IMR-90 (cell line): ENCODE data around the gene PIP5K1B. TPM values are rescaled to one million over a fixed set of nuclear protein-coding genes. Genes with fewer than 3 reads are reported as not detected.

ENCODE experiments used
- ATAC-seq: fragments of 200-7000 bp; cut with Tn5 transposase; 2 replicates; pipeline ENCODE4 v1.9.1; 2020; ENCODE audit warnings: low read depth, mild to moderate bottlenecking, moderate library complexity
- BruUV-seq: library from RNA; stranded (reverse); fragments of 400-500 nt; replicated peaks from 2 replicates; lab custom pipeline; 2021; lab: Mats Ljungman, UMichigan
- CTCF ChIA-PET: fragments of 300-600 bp; formaldehyde crosslinking; extraction: SDS; loops from one replicate; lab custom pipeline; 2021; ENCODE audit warnings: antibody characterized with exemption; lab: Yijun Ruan, JAX
- POLR2A ChIA-PET: fragments of 300-600 bp; sonication (Branson Sonifier 250); formaldehyde crosslinking; loops from one replicate; lab custom pipeline; 2022; ENCODE audit warnings: antibody characterized with exemption; ENCODE audit not compliant: unreplicated experiment; lab: Charles Lee
- DNase-seq: peaks from one replicate; pipeline ENCODE4 v3.0.0; 2013
- H2AFZ ChIP-seq: replicated peaks from 2 replicates; pipeline ENCODE3; 2013; ENCODE audit warnings: low read length, mild to moderate bottlenecking; ENCODE audit not compliant: poor library complexity
- H2AK5ac ChIP-seq: 2 replicates; pipeline ENCODE4 v1.6.1; 2013; ENCODE audit warnings: low read depth, low read length, inconsistent platforms
- H2AK9ac ChIP-seq: replicated peaks from 2 replicates; pipeline ENCODE3; 2013; ENCODE audit warnings: mild to moderate bottlenecking, low read depth, low read length, moderate library complexity; ENCODE audit not compliant: poor library complexity
- H2BK120ac ChIP-seq: 2 replicates; pipeline ENCODE4 v1.6.1; 2013; ENCODE audit warnings: low read depth, low read length, inconsistent platforms
- H2BK15ac ChIP-seq: 3 replicates; pipeline ENCODE4 v1.6.1; 2013; ENCODE audit warnings: low read depth, low read length, inconsistent platforms
- H2BK20ac ChIP-seq: 2 replicates; pipeline ENCODE4 v1.6.1; 2013; ENCODE audit warnings: low read depth, mild to moderate bottlenecking, inconsistent platforms, low read length, moderate library complexity
- H2BK5ac ChIP-seq: 2 replicates; pipeline ENCODE4 v1.6.1; 2013; ENCODE audit warnings: mild to moderate bottlenecking, low read depth, low read length, inconsistent platforms; ENCODE audit not compliant: poor library complexity, severe bottlenecking
- H3K14ac ChIP-seq: replicated peaks from 2 replicates; pipeline ENCODE4 v1.6.1; 2013; ENCODE audit warnings: low read depth, low read length, inconsistent platforms
- H3K18ac ChIP-seq: 2 replicates; pipeline ENCODE4 v1.6.1; 2013; ENCODE audit warnings: low read depth, low read length, control low read depth
- H3K23ac ChIP-seq: 2 replicates; pipeline ENCODE4 v1.6.1; 2013; ENCODE audit warnings: low read depth, low read length, inconsistent platforms
- H3K27ac ChIP-seq: 2 replicates; pipeline ENCODE4 v1.5.1; 2013; ENCODE audit warnings: mild to moderate bottlenecking, control low read depth, low read length; ENCODE audit not compliant: insufficient read depth
- H3K27me3 ChIP-seq: 2 replicates; pipeline ENCODE4 v1.6.1; 2013; ENCODE audit warnings: low read length; ENCODE audit not compliant: control insufficient read depth, insufficient read depth
- H3K36me3 ChIP-seq: 2 replicates; pipeline ENCODE4 v1.6.1; 2013; ENCODE audit warnings: low read length, mixed read lengths; ENCODE audit not compliant: control insufficient read depth, insufficient read depth
- H3K4ac ChIP-seq: 2 replicates; pipeline ENCODE4 v1.6.1; 2013; ENCODE audit warnings: low read depth, low read length, inconsistent platforms
- H3K4me1 ChIP-seq: 2 replicates; pipeline ENCODE4 v1.6.1; 2013; ENCODE audit warnings: low read length, mixed read lengths; ENCODE audit not compliant: control insufficient read depth, insufficient read depth
- H3K4me2 ChIP-seq: 2 replicates; pipeline ENCODE4 v1.6.1; 2013; ENCODE audit warnings: low read depth, mild to moderate bottlenecking, control low read depth, low read length, moderate library complexity
- H3K4me3 ChIP-seq: 2 replicates; pipeline ENCODE4 v1.5.1; 2013; ENCODE audit warnings: low read depth, mild to moderate bottlenecking, control low read depth, low read length, moderate library complexity; ENCODE audit not compliant: insufficient read depth
- H3K56ac ChIP-seq: 2 replicates; pipeline ENCODE4 v1.6.1; 2013; ENCODE audit warnings: low read length, inconsistent platforms; ENCODE audit not compliant: insufficient read depth; ENCODE audit errors: extremely low read depth
- H3K79me1 ChIP-seq, 2 experiments: 2 replicates each; pipeline ENCODE4 v1.6.1; 2013; ENCODE audit warnings: low read length in 2 of 2, inconsistent platforms in 1 of 2, low read depth in 1 of 2
- H3K9ac ChIP-seq: 2 replicates; pipeline ENCODE4 v1.6.1; 2013; ENCODE audit warnings: low read depth, low read length, control low read depth
- H3K9me1 ChIP-seq: 2 replicates; pipeline ENCODE4 v1.6.1; 2013; ENCODE audit warnings: low read length, inconsistent platforms; ENCODE audit not compliant: insufficient read depth
- H3K9me3 ChIP-seq: 2 replicates; pipeline ENCODE4 v1.6.1; 2013; ENCODE audit warnings: low read length; ENCODE audit not compliant: control insufficient read depth, insufficient read depth
- H4K20me1 ChIP-seq: 2 replicates; pipeline ENCODE4 v1.6.1; 2013; ENCODE audit warnings: low read length, inconsistent platforms; ENCODE audit not compliant: insufficient read depth
- H4K5ac ChIP-seq: 2 replicates; pipeline ENCODE4 v1.6.1; 2013; ENCODE audit warnings: mild to moderate bottlenecking, low read depth, low read length, control low read depth
- H4K8ac ChIP-seq, 2 experiments: 2 replicates each; pipeline ENCODE4 v1.6.1; 2013; ENCODE audit warnings: low read depth in 2 of 2, low read length in 2 of 2, control low read depth in 1 of 2, inconsistent platforms in 1 of 2
- H4K91ac ChIP-seq: 2 replicates; pipeline ENCODE4 v1.6.1; 2013; ENCODE audit warnings: low read depth, low read length, inconsistent platforms; ENCODE audit not compliant: insufficient read depth
- MAZ ChIP-seq: IDR thresholded peaks from 2 replicates; pipeline ENCODE4 v1.6.1; 2012; ENCODE audit warnings: low read depth, mild to moderate bottlenecking, low read length, improper control_type of control experiment, moderate library complexity, borderline replicate concordance
- POLR2A ChIP-seq: IDR thresholded peaks from 2 replicates; pipeline ENCODE4 v1.6.1; 2012; ENCODE audit warnings: mild to moderate bottlenecking, low read depth, low read length
- RAD21 ChIP-seq: IDR thresholded peaks from 2 replicates; pipeline ENCODE4 v1.6.1; 2012; ENCODE audit warnings: low read length, improper control_type of control experiment
- SMC3 ChIP-seq: fragments of 150-350 bp; IDR thresholded peaks from 2 replicates; pipeline ENCODE4 v1.6.1; 2016; ENCODE audit warnings: low read depth, mild to moderate bottlenecking, antibody characterized with exemption, low read length, moderate library complexity
- WGBS, 2 experiments: methylation state at CpG; one replicate each; pipeline versions ENCODE4 v1.1.5 to v1.1.7; 2013; ENCODE audit warnings: missing lambda C conversion rate in 2 of 2; ENCODE audit not compliant: insufficient read length in 1 of 2; ENCODE audit errors: extremely low coverage in 2 of 2; 5-methylcytosine and 5-hydroxymethylcytosine counted together
- dilution Hi-C: fragments of 300-500 bp; cut with HindIII; formaldehyde crosslinking; loops from one replicate; pipeline ENCODE4 v1.14.3; 2018; ENCODE audit warnings: low sequenced_read_pairs; ENCODE audit not compliant: unreplicated experiment
- in situ Hi-C: fragments of 300-500 bp; cut with MboI; formaldehyde crosslinking; loops from 3 replicates; pipeline ENCODE4 v1.14.3; 2019; ENCODE audit warnings: low sequenced_read_pairs, inconsistent platforms, mixed read lengths
- intact Hi-C: fragments of 100-400 bp; cut with micrococcal nuclease; formaldehyde crosslinking; loops from 2 replicates; pipeline ENCODE4 v1.10.0; 2022
- polyA plus RNA-seq, 3 experiments: library from polyadenylated mRNA; depleted of rRNA; stranded (reverse); fragments of >200 nt; gene quantifications; 2 replicates each; pipeline ENCODE4 v1.2.3, GENCODE V29; 2012; ENCODE audit warnings: low replicate concordance in 1 of 3
- total RNA-seq: library from RNA; depleted of rRNA; stranded (reverse); fragments of >200 nt; gene quantifications from 2 replicates; pipeline ENCODE4 v1.2.3, GENCODE V29; 2012
- TF ChIP-seq, protein P1 (sequence below): conservative IDR thresholded peaks from 2 replicates; pipeline ENCODE4 v1.5.1; 2012; ENCODE audit warnings: mild to moderate bottlenecking, low read depth, low read length, improper control_type of control experiment

The PIP5K1B gene
- total and polyA plus RNA-seq, 2 of the 4 experiments (the other 2 are of a cell fraction) = not detected

DNA sequence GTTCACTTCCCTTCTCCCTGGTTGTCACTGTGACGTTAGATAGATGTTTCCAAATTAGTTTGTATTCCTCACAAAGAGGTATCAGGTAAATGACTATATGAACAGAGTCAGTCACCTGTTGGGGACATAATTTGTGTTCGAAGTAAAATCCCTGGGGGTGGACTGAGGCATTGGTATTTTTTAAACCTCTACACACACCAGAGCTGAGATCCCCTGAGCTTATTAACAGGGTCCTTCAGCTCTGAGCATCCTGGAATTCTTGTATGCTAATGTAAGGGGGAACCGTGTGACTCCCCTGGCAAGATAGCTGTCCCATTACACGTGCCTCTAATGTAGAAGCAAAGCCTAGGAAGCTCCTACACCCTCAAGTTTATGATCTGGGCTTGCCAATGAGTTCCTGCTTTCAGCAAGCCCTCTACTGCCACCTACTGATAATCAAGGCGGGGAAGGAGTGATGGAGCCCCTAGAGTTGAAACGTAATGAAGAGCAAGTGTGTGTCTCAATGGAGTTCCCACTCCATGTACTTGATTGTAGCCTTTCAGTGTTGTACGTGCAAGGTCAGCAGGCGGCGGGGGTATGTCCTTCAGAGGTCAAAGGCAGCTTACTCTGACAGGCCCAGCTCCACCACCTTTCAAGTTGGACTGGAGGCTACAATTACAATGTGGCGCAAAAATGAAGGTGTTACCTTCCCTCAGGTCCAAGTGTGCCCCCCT, 294.5 kb downstream of the PIP5K1B start:
- Histone ChIP-seq H4K8ac (no peak overlapping the region), H2BK15ac (no peak overlapping the region), H3K56ac (no peak overlapping the region), H3K4me2 (no peak overlapping the region), H4K20me1 (no peaks in the 10 kb centered on the region), H3K18ac (no peak overlapping the region), H3K79me1 (no peaks in the 10 kb centered on the region), H3K4me1 (no peaks in the 10 kb centered on the region), H3K14ac (no peak overlapping the region), H3K4ac (no peak overlapping the region), H3K23ac (no peak overlapping the region), H3K36me3 (no peaks in the 10 kb centered on the region), H3K9me1 (no peaks in the 10 kb centered on the region), H2BK20ac (no peak overlapping the region), H3K4me3 (no peak overlapping the region), H2BK5ac (no peak overlapping the region), H2BK120ac (no peak overlapping the region), H2AK5ac (no peak overlapping the region), H3K9ac (no peak overlapping the region), H3K9me3 (no peaks in the 10 kb centered on the region), H3K27me3 (peaks cover 11% of the 10 kb centered on the region), H2AK9ac (no peak overlapping the region), H4K5ac (no peak overlapping the region), H3K27ac (no peak overlapping the region), H2AFZ (peak overlapping the region; percentile 15), H4K91ac (no peak overlapping the region)
- ATAC-seq (peak; percentile 95), DNase-seq (peak; percentile 65)
- peak; percentile 59 for TF ChIP-seq SMC3
- no peak for TF ChIP-seq POLR2A
- TF ChIP-seq RAD21 = peak; percentile 75
- TF ChIP-seq MAZ = no peak
- TF ChIP-seq, protein P1, sequence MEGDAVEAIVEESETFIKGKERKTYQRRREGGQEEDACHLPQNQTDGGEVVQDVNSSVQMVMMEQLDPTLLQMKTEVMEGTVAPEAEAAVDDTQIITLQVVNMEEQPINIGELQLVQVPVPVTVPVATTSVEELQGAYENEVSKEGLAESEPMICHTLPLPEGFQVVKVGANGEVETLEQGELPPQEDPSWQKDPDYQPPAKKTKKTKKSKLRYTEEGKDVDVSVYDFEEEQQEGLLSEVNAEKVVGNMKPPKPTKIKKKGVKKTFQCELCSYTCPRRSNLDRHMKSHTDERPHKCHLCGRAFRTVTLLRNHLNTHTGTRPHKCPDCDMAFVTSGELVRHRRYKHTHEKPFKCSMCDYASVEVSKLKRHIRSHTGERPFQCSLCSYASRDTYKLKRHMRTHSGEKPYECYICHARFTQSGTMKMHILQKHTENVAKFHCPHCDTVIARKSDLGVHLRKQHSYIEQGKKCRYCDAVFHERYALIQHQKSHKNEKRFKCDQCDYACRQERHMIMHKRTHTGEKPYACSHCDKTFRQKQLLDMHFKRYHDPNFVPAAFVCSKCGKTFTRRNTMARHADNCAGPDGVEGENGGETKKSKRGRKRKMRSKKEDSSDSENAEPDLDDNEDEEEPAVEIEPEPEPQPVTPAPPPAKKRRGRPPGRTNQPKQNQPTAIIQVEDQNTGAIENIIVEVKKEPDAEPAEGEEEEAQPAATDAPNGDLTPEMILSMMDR = peak; percentile 90
- WGBS, 2 experiments = no CpG with 5 or more reads among the region's 10 CpGs
- in situ Hi-C loops = loop anchor here (10.0 kb wide), 1 partner anchor 415 kb away; no protein-coding TSS in a partner anchor
- CTCF ChIA-PET = interaction anchor here (0.5 to 1.4 kb wide), 9 partner anchors 8 to 418 kb away, joined by 3 to 6 read pairs (median 3); no protein-coding TSS in a partner anchor
- POLR2A ChIA-PET = no interaction called here
- BruUV-seq = no TSS peak
- dilution Hi-C loops = no loop called here
- intact Hi-C loops = loop anchor here (1.0 to 10.0 kb wide), 3 partner anchors 21 to 655 kb away; no protein-coding TSS in a partner anchor
